ENCODE measurements around the gene PBX3.

PBX3 gene

DNA sequence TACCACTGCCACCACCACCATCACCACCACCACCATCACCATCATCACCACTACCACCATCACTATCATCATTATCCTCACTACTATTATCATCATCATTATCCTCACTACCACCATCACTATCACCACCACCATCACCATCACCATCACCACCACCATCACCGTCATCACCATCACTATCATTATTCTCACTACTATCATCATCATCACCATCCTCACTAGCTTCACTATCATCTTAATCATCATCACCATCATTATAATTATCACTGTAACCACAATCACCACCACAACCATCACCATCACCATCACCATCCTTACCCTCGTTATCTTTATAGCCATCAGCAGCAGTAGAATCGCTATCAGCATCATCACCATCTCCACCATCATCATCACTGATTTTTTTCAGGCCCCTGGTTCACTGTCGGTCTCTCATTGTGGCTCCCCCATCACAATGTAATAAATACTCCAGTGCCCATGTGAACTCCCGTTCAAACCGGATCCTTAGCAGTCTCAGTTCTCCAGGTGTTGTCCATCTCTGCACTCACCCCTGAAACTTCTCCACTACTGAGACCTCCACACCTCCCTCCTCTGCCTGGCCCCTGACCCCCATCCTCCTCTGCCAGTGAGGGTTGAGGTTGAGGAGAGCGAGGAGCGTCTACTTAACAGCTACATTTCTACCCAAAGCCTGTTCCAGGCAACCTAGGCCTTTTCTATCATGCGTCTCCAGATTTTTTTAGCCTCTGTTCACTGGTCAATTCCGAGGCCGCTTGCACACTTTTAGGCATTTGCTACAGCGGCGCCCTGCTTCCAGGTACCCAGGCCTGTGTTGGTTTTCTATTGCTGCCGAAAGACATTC is 238.2 kb downstream of the PBX3 start:
- ATAC-seq = no peak

DNA sequence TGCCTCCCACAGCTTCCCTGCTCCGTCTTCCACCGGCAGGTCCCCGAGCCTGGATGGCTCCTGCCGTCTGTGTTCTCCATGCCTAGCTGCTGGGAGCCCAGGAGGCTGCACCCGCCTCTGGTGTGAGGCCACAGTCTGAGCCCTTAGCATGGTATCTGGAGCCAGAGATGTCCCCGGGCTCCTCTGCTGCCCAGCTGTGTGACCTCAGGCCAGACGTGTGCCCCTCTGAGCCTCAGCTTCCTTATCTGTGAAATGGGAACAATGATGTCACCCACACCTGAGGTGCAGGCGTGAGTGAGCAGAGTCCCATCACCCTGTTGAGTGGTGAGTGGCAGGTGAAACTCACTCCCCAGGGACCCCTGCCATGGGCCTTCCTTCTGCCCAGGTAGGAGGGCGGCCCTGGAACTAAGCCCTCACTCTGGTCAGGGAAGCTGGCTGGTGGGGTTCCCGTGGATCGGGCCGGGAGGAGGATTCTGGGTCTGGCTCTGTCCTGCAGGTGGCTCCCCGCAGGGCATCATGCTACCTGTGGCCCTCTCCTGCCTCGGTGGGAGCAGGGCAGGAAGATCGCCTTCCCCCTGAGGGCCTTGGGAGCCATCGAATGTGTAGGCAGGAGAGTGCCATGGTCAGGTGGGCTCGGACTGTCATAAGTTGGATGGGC is 239.0 kb downstream of the PBX3 start:
- ATAC-seq = no peak

DNA sequence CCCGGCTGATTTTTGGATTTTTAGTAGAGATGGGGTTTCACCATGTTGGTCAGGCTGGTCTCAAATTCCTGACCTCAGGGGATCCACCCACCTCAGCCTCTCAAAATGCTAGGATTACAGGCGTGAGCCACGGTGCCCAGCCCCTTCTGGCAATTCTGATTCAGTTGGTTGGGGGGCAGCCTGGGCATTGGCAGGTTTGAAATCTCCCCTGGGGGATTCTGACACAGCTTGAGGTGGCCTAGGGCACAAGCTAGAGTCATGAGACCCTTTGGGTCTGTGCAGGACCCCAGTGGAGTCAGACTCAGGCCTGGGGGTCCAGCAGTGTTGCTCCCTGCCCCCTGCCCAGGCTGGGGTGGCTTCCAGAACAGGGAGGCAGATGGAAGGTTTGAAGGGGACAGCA is 239.8 kb downstream of the PBX3 start:
- no peak for ATAC-seq

DNA sequence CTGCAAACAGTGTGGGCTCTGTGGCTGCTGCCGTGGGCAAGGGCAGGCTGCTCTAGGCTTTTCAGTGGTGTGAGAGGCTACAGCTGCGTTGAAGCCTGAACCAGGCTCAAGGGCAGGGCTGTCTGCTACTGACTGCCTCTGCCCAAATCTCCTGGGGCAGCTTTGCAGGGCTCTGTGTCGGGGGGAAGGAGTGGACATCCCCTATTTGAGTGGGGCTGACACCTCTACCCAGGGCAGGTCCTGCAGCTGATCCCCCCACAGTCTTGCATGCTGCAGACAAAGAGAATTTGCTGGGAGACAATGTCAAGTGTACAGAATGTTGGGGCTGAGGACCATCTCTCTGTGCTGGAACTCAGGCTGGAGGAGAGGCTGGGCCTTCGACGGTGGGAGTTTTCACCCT is 240.2 kb downstream of the PBX3 start:
- no peak for ATAC-seq

DNA sequence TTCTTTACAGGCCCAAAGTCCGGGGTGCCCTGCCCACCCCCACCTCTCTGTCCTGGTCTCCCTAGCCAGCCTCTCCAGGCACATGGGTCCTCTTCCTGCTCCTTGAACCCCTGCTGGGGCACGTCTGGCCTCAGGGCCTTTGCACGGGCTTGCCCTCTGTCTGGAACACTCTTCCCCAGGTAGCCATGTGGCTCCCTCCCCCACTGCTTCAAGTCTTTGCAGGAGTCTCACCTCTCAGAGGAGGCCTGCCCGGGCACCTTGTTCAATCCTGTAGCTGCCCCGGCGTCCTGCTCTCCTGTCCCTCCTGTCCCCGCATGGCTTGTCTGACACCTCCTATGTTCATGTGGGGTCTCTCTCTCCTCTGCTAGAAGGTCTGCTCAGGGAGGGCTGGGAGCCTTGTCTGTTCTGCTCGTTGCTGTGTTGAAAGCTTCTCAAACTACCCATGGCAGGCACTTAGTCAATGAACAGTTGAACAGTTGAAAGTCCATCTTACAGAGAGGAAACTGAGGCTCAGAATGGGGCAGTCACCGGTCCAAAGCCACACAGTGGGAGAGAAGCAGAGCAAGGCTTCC is 241.4 kb downstream of the PBX3 start:
- ATAC-seq = no peak

DNA sequence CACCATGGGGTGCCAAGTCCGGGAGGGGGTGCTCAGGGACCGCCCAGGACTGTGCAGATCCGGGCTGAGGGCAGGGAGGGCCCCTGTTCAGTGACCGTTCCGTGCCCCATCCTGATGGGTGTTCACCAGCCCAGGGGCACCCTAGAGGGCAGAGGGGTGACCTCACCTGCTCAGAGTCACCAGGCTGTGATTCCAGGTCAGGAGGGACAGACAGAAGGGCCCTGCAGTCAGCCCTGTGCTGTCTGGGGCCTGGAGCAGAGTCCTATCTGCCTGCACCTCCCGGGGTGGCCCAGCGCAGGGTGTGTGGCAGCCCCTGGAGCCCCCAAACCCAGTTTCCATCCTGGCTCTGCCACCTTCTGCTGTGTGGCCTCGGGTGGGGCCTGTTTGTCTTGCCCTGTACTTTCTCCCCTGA is 241.9 kb downstream of the PBX3 start:
- no peak for ATAC-seq

DNA sequence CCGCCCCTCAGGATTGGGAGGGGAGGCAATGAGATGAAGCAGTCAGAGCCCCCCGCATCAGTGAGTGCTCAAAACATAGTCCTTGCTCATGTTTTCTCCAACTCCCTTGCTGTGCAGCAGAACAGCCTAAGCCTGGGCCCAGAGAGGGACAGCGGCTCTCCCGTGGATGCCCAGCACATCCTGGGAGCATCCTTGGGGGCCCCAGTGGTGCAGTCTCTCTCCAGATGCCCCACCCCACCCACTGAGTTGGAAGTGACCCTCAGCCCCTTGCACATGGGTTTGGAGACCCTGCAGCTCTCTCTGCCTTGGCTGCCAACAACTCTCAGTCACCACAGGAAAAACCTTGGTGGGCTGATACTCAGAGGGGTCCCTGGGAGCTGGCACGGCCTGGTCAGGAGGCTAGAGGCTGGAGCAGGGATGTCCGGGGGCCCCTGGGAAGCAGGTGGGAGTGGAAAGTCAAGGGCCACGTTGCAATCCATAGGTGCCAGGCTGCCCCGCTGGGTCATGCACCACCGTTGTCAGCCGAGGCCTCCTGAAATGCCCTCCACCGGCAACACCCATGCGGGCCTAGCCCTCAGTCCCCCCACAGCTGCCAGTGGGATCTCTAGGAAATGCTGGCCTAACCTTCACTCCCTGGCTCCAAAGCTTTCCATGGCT is 242.5 kb downstream of the PBX3 start:
- ATAC-seq = no peak

DNA sequence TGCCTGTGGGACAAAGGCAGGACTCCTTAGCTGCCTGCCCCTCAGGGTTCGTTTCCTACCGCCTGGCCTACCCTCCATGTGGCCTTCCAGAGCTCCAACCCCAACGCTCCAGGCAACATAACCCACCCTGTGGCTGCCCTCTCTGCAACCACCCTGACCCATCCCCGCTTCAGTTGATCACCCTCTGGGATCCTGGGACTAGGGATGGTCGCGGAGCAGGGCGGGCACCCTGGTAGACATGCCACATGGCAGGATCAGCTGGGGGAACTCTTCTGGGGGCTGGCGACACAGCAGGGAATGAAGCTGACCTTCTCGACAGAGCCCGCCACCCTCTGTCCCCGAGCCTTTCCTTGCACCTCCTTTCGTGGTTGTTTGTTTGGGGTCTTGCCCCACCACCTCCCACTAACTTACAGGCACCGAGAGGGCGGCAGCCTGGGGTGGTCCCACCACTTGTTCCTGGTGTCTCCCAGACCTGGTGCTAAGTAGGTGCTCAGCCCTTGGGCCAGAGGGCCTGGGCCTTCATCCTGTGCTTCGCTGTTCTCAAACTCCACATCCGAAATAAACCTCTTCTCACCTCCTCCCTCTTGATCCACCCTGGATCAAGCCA is 243.1 kb downstream of the PBX3 start:
- ATAC-seq = no peak

DNA sequence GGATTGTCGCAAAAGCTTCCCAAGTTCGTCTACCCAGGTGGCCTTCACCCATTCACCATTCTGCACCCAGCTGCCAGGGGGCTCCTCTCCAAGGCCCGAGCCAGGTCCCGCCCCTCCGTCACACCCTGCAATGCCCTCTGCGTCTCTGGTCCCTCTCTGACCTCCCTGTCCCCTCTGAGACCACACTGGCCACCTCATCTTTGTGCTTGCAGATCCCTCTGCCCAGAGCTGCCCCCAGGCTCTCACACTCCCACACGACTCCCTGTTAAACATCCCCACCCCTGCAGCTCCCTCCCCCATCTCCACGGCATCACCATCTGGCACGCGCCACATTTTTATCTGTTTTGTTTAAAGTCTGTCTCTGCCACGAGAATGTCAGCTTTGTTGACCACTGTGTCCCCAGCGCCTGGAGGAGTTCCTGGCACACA is 243.6 kb downstream of the PBX3 start:
- ATAC-seq = no peak

DNA sequence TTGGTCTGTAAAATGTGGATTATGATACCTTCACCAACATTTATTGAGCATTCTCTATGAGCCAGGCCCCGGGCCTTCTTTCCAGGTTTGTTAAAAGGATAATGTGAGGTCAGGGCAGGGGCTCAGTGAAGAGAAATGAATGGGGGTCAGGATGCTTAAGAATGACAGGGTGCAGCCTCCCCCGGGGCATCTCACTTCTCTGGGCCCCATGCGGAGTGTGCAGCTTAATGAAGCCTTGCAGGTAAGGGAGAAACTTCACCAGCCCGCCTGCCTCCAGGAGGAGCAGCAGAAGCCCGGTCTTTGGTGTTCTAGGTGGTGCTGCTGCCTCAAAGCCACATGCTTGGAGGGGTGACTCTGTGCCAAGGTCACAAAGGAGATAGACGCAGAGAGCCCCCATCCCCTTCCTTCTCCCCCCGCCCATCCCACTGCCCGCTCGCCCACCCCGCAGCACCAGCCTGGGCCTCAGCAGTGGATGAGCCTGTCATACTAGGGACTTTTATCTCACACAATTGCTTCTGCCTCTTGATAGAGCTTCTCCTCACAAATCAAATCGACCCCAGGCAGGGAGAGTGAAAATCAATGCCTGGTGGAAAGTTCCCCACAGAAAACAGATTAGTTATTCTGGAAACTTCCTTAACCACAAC is 244.8 kb downstream of the PBX3 start:
- no peak for ATAC-seq

DNA sequence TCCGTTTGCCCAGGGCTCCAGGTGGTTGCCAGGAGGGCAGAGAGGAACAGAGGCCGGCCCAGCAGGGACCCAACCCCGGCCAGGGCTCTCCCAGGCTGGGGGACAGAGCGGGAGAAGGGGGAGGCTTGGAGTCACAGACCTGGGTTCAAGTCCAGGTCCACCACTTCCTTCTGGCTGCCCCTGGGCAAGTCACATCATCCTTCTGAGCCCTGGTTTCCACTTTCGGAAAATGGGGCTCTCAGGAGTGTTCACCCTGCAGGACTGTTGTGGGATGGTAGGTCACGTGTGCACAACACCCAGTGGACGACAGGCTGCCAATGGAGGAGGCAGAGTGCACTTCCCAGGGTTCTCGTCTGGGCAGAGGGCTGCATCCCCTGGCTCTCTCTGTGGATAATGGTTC is 245.4 kb downstream of the PBX3 start:
- no peak for ATAC-seq

DNA sequence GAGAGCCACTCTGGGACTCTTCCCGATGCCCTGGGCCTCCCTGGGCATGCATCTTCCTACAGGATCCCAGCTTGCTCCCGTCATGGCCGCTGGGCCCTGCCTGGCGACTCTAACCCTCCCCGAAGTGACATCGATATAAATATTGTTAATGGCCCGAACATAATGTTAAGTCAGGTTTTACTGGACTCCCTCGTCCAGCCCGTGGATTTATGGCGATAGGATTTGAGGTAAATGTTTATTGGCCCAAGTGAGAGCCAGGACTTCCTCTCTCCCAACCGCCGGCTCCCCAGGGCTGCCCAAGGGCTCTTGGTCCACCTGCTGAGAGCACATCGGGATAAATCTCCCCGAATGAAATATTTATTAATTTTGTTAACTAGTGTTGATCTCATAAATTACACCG is 246.3 kb downstream of the PBX3 start:
- no peak for ATAC-seq

DNA sequence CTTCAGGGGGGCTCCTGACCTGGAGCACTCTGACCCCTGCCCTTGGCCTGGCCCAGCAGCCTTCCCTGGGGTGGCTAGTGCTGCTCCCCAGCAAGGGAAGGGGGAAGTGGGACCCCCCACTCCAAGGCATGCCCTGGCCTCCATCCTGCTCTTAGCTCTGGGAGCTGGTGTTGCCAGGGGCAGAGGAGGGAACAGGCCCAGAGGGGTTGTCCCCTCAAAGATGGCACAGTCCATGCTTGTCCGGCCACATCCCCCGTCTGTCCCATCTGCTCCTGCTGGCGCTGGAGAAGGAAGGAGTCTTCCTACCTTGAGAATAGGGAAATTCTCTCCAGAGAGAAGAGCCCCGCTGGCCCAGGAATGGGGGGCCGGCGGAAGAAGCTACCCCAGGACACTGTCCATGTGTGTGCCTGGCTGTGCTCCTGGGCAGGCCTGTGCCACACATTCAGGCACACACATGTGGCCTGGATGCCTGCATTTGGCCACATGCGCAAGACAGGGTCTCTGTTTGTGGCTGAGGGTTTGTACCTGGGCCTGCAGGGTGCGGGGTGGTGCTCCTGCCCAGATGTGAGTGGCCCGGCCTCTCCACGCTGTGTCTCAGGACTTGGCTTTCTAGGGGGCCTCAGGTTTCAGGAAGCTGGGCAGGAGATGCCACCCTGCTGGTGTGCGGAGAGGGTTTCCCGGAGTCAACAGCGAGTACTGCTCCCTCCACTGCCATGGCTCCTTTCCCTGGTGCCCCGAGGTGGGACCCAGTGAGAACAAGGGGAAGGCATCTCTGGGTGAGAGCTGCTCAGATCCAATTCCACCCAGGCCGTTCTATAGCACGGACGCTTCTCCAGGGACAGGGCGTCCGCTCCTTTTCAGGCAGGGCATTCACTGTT is 247.1 kb downstream of the PBX3 start:
- no peak for ATAC-seq

DNA sequence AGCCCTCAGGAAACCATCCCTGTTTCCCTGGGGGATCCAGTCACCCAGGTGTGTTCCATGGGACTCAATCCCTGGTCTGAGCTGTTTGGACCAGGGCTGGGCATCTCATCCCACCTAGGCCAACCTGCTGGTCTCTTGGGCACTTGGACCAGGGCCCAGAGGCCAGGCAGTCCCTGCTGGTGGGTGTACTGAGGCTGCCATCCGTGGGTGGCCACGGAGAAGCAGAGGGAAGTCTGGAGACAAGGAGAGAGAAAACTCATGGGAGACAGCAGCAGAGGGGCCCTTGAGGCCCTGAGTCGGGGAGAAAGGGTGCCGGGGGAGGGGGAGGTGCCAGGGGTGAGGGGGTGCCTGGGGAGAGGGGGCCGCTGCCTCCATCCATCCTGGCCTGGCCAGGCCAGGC is 247.8 kb downstream of the PBX3 start:
- ATAC-seq = no peak

DNA sequence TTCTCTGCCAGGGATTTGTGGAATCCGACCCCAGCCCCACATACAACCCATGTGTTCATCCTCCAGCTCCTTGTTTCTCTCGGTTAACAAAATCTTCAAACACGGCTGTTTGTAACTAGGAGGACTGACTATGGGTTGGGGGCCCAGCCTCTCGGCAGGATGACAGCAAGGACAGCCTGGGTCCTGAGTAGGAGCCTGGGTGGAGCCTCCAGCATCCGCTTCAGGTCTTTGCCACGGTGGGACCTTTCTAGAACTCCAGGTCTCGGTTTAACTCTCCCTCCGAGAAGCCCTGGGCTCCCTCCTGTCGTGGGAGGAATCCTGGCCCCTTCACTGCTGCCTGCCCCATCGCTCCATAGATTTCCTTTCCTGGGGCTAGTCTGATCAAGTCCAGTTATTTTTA is 248.5 kb downstream of the PBX3 start:
- no peak for ATAC-seq

DNA sequence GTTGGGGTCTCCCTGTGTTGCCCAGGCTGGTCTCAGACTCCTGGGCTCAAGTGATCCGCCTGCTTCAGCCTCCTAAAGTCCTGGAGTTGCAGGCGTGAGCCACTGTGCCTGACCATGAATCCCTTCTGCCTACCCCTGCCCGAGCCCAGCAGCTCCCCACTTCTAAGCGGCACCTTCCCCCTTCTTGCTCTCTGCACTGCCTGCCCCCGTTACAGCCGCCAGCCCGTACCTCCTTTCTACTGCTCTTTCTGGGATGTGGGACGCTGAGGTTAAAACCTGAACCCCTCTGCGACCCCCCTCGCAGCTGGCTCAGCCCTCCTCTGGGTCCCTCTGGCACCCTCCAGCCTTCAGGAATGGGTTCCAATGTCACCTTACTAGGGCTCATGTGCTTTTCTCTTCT is 249.6 kb downstream of the PBX3 start:
- no peak for ATAC-seq

DNA sequence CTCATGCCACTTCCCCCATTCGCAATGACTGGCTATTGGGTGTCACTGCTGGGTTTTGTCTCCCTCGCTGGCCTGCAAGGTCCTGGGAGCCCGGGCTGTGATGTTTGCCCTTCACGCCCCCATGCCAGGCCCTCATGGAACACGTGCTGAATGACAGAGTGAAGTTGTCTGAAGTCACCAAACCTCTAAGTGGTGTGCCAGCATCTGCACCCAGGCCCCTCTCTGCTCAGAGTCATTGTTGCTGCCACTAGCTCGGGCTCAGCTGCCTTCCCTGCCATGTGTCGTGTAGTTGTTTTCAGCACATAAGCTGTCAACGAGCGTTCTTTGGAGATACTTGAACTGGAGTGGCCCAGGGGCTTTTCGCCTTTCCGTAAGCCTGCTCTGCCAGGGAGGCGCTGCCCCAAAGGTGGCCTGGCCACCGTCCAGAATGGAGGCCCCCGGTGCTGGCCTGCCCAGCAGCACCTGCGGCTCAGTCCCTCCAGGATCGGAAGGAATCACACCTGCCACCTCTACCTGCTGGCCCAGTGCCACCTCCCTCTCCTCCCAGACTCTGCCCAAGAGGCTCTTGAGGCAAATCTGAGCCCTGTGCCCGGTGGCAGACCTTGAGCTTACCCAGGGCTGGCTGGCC is 250.1 kb downstream of the PBX3 start:
- ATAC-seq = no peak

DNA sequence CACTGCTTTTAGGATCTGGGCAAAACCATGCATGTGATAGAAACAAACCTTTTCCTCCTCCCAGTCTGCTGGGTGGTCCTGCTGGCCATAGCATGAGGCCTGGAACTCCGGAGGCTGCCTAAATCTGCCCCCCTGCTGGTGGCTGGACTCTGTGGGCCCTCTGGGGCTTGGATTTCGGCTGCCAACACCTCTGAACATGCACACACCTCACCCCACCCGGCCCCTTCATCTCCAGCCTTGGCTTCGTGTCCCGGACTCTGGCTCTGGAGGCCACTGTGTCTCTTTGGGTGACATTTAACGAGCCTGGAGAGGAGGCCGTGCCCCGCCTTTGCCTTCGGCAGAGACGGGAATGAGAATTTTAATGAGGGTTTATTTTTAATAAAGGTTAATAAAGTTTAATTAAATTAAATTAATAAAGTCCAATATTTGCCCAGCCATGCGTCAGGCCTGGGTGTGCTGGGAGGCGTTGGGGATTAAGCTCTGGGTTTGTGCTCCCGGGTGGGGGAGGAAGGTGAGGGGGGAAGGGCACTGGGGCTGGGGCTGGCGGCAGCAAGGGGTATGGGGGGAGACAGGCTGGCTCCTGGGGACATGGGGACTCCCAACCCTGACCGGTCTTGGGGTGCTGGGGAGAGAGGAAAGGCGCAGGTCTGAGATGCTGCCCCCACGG is 251.8 kb downstream of the PBX3 start:
- ATAC-seq = no peak

DNA sequence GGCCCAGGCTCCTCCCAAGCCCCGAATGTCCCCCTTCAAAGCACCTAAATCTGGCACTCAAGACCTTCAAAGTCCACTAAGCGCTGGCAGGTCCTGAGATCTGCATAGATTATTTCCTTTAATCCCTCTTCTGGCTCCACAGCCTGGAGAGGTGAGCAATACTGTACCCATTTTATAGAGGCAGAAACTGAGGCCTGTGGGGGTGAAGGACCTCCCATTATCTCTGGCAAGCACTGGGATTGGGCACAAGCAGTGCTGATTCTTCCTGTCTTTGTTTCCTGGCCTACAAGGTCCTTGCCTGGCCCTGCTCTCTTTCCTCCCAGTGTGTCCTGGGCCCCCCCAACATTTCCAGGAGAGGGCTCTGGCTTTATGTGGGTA is 252.3 kb downstream of the PBX3 start:
- ATAC-seq = no peak

DNA sequence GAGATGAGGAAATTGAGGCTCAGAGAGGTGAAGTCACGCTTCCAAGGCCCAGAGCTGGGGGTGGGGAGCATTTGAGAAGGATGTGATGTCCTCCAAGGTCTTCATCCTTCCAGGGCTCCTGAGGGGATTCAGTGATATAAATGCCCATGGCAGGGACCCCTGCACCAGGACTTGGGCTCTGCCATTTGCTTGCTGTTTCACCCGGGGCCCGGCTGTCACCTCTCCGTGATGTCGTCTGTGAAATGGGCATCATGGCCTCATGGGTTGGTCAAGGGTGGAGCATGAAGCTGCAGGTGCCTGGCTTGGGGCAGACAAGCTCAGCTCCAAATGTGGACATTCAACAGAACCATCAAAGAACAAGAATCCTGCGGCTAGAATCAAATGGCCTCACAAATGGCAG is 253.1 kb downstream of the PBX3 start:
- ATAC-seq = no peak

Measured in activated CD4-positive, CD25-positive, alpha-beta regulatory T cell treated with anti-CD3 and anti-CD28 coated beads, Interleukin-2, amount 50 U/mL, for 24 hours (primary cell).